H9 (cell line): ENCODE data around the gene KCNAB1. TPM values are rescaled to one million over a fixed set of nuclear protein-coding genes. Genes with fewer than 3 reads are reported as not detected.
A peak's percentile ranks its signal among the peaks of the same experiment; 100 is the strongest.

Experiments used
- DNase-seq: peaks from one replicate; pipeline ENCODE4 v3.0.0-alpha.2; 2017
- H2AFZ ChIP-seq: one replicate; pipeline ENCODE4 v1.6.1; 2013; ENCODE audit warnings: mild to moderate bottlenecking, low read length, control low read depth, moderate library complexity
- H2AK5ac ChIP-seq: 2 replicates; pipeline ENCODE4 v1.6.1; 2013; ENCODE audit warnings: low read length, control low read depth, mixed read lengths; ENCODE audit not compliant: insufficient read length
- H2BK120ac ChIP-seq: one replicate; pipeline ENCODE4 v1.6.1; 2013; ENCODE audit warnings: low read depth, mild to moderate bottlenecking, low read length, control low read depth, inconsistent platforms; ENCODE audit not compliant: poor library complexity, severe bottlenecking
- H2BK12ac ChIP-seq: 2 replicates; pipeline ENCODE4 v1.6.1; 2013; ENCODE audit warnings: low read length, control low read depth, mixed read lengths, low read depth; ENCODE audit not compliant: insufficient read length
- H2BK15ac ChIP-seq: 2 replicates; pipeline ENCODE4 v1.6.1; 2013; ENCODE audit warnings: low read depth, low read length, control low read depth
- H2BK20ac ChIP-seq: one replicate; pipeline ENCODE4 v1.6.1; 2013; ENCODE audit warnings: low read depth, mild to moderate bottlenecking, low read length, control low read depth, inconsistent platforms; ENCODE audit not compliant: poor library complexity, severe bottlenecking
- H2BK5ac ChIP-seq: 2 replicates; pipeline ENCODE4 v1.6.1; 2013; ENCODE audit warnings: low read length, control low read depth, mixed read lengths; ENCODE audit not compliant: insufficient read length
- H3K14ac ChIP-seq: 2 replicates; pipeline ENCODE4 v1.6.1; 2013; ENCODE audit warnings: low read length, control low read depth; ENCODE audit not compliant: insufficient read depth
- H3K18ac ChIP-seq: 2 replicates; pipeline ENCODE4 v1.6.1; 2013; ENCODE audit warnings: low read depth, mild to moderate bottlenecking, mixed read lengths, low read length, control low read depth; ENCODE audit not compliant: insufficient read length
- H3K23ac ChIP-seq: 2 replicates; pipeline ENCODE4 v1.6.1; 2013; ENCODE audit warnings: low read length, control low read depth, mixed read lengths, low read depth; ENCODE audit not compliant: insufficient read length
- H3K23me2 ChIP-seq: 2 replicates; pipeline ENCODE4 v1.6.1; 2013; ENCODE audit warnings: low read depth, mild to moderate bottlenecking, mixed read lengths, low read length, control low read depth; ENCODE audit not compliant: insufficient read length, poor library complexity, severe bottlenecking
- H3K27ac ChIP-seq: 2 replicates; pipeline ENCODE4 v1.5.1; 2013; ENCODE audit warnings: low read length, control low read depth, mixed read lengths, low read depth; ENCODE audit not compliant: insufficient read length
- H3K27me3 ChIP-seq: 2 replicates; pipeline ENCODE4 v1.6.1; 2013; ENCODE audit warnings: low read length, control low read depth, inconsistent platforms; ENCODE audit not compliant: insufficient read depth
- H3K4ac ChIP-seq: 2 replicates; pipeline ENCODE4 v1.6.1; 2013; ENCODE audit warnings: low read depth, mild to moderate bottlenecking, control low read depth, inconsistent platforms, low read length, moderate library complexity
- H3K4me1 ChIP-seq: 2 replicates; pipeline ENCODE4 v1.6.1; 2013; ENCODE audit warnings: low read length, control low read depth, inconsistent platforms; ENCODE audit not compliant: insufficient read depth
- H3K4me2 ChIP-seq: 2 replicates; pipeline ENCODE4 v1.6.1; 2013; ENCODE audit warnings: low read length, control low read depth, mixed read lengths; ENCODE audit not compliant: insufficient read length, insufficient read depth
- H3K56ac ChIP-seq: 2 replicates; pipeline ENCODE4 v1.6.1; 2013; ENCODE audit warnings: low read depth, mild to moderate bottlenecking, mixed read lengths, low read length, control low read depth; ENCODE audit not compliant: insufficient read length
- H3K79me1 ChIP-seq: 2 replicates; pipeline ENCODE4 v1.6.1; 2013; ENCODE audit warnings: low read depth, mild to moderate bottlenecking, moderate library complexity, low read length, control low read depth, inconsistent platforms; ENCODE audit not compliant: insufficient read depth, poor library complexity, severe bottlenecking
- H3K79me2 ChIP-seq: 2 replicates; pipeline ENCODE4 v1.6.1; 2013; ENCODE audit warnings: low read length, control low read depth, inconsistent platforms; ENCODE audit not compliant: insufficient read depth
- H3K9ac ChIP-seq: 2 replicates; pipeline ENCODE4 v1.6.1; 2013; ENCODE audit warnings: low read length, control low read depth, mixed read lengths; ENCODE audit not compliant: insufficient read length; ENCODE audit errors: extremely low read depth
- H3K9me3 ChIP-seq: one replicate; pipeline ENCODE4 v1.6.1; 2013; ENCODE audit warnings: low read depth, low read length, inconsistent platforms; ENCODE audit not compliant: control insufficient read depth
- H3T11ph ChIP-seq: one replicate; pipeline ENCODE4 v1.6.1; 2013; ENCODE audit warnings: mild to moderate bottlenecking, low read length, control low read depth, inconsistent platforms
- H4K20me1 ChIP-seq: one replicate; pipeline ENCODE4 v1.6.1; 2013; ENCODE audit not compliant: control insufficient read depth, insufficient read length, insufficient read depth
- H4K5ac ChIP-seq: 2 replicates; pipeline ENCODE4 v1.6.1; 2013; ENCODE audit warnings: low read depth, mild to moderate bottlenecking, mixed read lengths, low read length, control low read depth; ENCODE audit not compliant: insufficient read length
- H4K8ac ChIP-seq: replicated peaks from 2 replicates; pipeline ENCODE4 v1.6.1; 2013; ENCODE audit warnings: low read length, control low read depth, mixed read lengths, low read depth; ENCODE audit not compliant: insufficient read length
- H4K91ac ChIP-seq: 2 replicates; pipeline ENCODE4 v1.6.1; 2013; ENCODE audit warnings: low read depth, mild to moderate bottlenecking, moderate library complexity, mixed read lengths, low read length, control low read depth; ENCODE audit not compliant: insufficient read length
- H3K27ac Mint-ChIP-seq, 3 experiments: 2 replicates in 2 of 3; 3 replicates in 1 of 3; pipeline ENCODE4 v1.8.0; 2020 to 2021; ENCODE audit warnings: mixed read lengths in 3 of 3, mild to moderate bottlenecking in 1 of 3, moderate library complexity in 1 of 3
- H3K27me3 Mint-ChIP-seq: 2 replicates; pipeline ENCODE4 v1.8.0; 2021; ENCODE audit warnings: low read depth, mild to moderate bottlenecking, moderate library complexity, mixed read lengths
- H3K36me3 Mint-ChIP-seq, 3 experiments: 2 replicates in 2 of 3; 3 replicates in 1 of 3; pipeline ENCODE4 v1.8.0; 2020 to 2021; ENCODE audit warnings: low read depth in 3 of 3, mixed read lengths in 3 of 3; ENCODE audit not compliant: insufficient read depth in 1 of 3
- H3K4me1 Mint-ChIP-seq, 2 experiments: 2 replicates each; pipeline ENCODE4 v1.8.0; 2020; ENCODE audit warnings: mixed read lengths in 2 of 2
- H3K4me3 Mint-ChIP-seq, 2 experiments: 2 replicates in 1 of 2; 3 replicates in 1 of 2; pipeline ENCODE4 v1.8.0; 2020 to 2021; ENCODE audit warnings: mild to moderate bottlenecking in 2 of 2, mixed read lengths in 2 of 2, moderate library complexity in 1 of 2
- H3K9me3 Mint-ChIP-seq, 2 experiments: 2 replicates in 1 of 2; 3 replicates in 1 of 2; pipeline ENCODE4 v1.8.0; 2020; ENCODE audit warnings: mild to moderate bottlenecking in 2 of 2, mixed read lengths in 2 of 2, moderate library complexity in 1 of 2
- CTCF ChIP-seq: fragments of 200-600 bp; sonication (generic); conservative IDR thresholded peaks from 3 replicates; pipeline ENCODE4 v1.8.0; 2021; ENCODE audit warnings: antibody characterized with exemption, mild to moderate bottlenecking
- WGBS: extraction: QIAGEN DNeasy Blood & Tissue Kit; methylation state at CpG from one replicate; pipeline ENCODE4 v1.1.7; 2013; ENCODE audit warnings: missing lambda C conversion rate, low lambda C conversion rate, mixed read lengths; ENCODE audit not compliant: insufficient read length; ENCODE audit errors: extremely low coverage; 5-methylcytosine and 5-hydroxymethylcytosine counted together
- total RNA-seq: library from RNA; stranded (reverse); gene quantifications from 2 replicates; pipeline ENCODE4 v1.2.1, GENCODE V29; 2021

The KCNAB1 gene
- total RNA-seq, 1 experiment from 2014 or later, result 3.7 TPM

- Histone ChIP-seq H4K91ac (no peak overlapping the region), H4K5ac (no peak overlapping the region), H3K79me1 (no peaks in the 10 kb centered on the region), H3K56ac (no peak overlapping the region), H3K9ac (no peak overlapping the region), H4K20me1 (no peaks in the 10 kb centered on the region), H4K8ac (no peak overlapping the region), H3T11ph (no peak overlapping the region), H3K27me3 (no peaks in the 10 kb centered on the region), H3K27ac (no peak overlapping the region), H2BK12ac (no peak overlapping the region), H2BK20ac (no peak overlapping the region), H3K18ac (no peak overlapping the region), H3K9me3 (no peaks in the 10 kb centered on the region), H2BK120ac (no peak overlapping the region), H3K4me2 (no peak overlapping the region), H2BK5ac (no peak overlapping the region), H3K79me2 (no peaks in the 10 kb centered on the region), H3K14ac (no peak overlapping the region), H3K23me2 (no peaks in the 10 kb centered on the region), H3K4me1 (peaks cover 6% of the 10 kb centered on the region), H2BK15ac (no peak overlapping the region), H3K4ac (no peak overlapping the region), H3K23ac (no peak overlapping the region), H2AK5ac (no peak overlapping the region), H2AFZ (no peak overlapping the region)
- TF ChIP-seq CTCF, result peak; percentile 59
- no CpG with 5 or more reads among the region's 4 CpGs for WGBS
- peak; percentile 75 for DNase-seq
- Mint-ChIP-seq H3K4me3 (no peak overlapping the region), H3K27me3 (no peaks in the 10 kb centered on the region), H3K4me1 (peaks cover 39 to 57% of the 10 kb centered on the region in 2 experiments), H3K27ac (peak overlapping the region; percentile 69 to 99 (median 97)), H3K9me3 (no peaks in the 10 kb centered on the region), H3K36me3 (peaks cover 0 to 6% (median 0%) of the 10 kb centered on the region in 3 experiments; a peak in 1 of 7 replicates)
These were observed 335.5 kb downstream of the KCNAB1 start for GRCh38 chr3:156455839-156456238.
